Measurements from ENCODE around the gene TAOK2.

- TF ChIP-seq CTCF (IDR thresholded peaks at IDR 0.05) (no peak), POLR2A (IDR thresholded peaks at IDR 0.05) (no peak)
Measured at GRCh38 chr16:29927070-29927905, 46.4 kb upstream of the TAOK2 start.

Measured in uterus (tissue), 2 donors.